Measurements from ENCODE around the gene PRPF19. TPM values are rescaled to one million over a fixed set of nuclear protein-coding genes. Genes with fewer than 3 reads are reported as not detected.

PRPF19 gene
- total and polyA plus RNA-seq, 2 of the 13 experiments (the other 11 are each of a cell fraction or from before 2014, with no cell fraction given): 27.4 to 91.1 TPM

DNA sequence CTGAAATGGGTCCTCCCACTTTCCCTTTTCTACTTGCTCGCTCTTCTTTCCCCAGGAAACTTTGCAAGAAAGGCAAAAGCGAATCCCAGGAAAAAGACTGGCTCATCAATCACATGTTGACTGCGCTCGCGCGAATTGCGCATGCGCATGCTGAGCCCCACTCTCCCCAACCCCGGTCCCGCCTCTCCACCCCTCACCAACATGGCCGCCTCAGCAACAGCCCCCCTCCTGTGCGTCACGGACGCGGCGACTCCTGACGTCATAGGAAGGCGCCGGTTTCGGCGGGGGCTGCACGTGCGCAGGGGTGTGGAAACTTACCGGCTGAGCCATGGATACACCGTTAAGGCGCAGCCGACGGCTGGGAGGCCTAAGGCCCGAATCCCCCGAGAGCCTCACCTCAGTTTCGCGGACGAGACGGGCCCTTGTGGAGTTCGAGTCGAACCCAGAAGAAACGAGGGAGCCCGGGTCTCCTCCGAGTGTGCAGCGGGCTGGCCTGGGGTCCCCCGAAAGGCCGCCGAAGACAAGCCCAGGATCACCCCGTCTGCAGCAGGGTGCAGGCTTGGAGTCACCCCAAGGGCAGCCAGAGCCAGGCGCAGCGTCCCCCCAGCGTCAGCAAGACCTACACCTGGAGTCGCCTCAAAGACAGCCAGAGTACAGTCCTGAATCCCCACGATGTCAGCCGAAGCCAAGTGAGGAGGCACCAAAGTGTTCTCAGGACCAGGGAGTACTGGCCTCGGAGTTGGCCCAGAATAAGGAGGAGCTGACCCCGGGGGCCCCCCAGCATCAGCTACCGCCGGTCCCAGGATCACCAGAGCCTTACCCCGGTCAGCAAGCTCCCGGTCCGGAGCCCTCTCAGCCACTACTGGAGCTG, 64.4 kb downstream of the PRPF19 start, which contains the start of gene CCDC86 (continued):
- TF ChIP-seq, protein P1, sequence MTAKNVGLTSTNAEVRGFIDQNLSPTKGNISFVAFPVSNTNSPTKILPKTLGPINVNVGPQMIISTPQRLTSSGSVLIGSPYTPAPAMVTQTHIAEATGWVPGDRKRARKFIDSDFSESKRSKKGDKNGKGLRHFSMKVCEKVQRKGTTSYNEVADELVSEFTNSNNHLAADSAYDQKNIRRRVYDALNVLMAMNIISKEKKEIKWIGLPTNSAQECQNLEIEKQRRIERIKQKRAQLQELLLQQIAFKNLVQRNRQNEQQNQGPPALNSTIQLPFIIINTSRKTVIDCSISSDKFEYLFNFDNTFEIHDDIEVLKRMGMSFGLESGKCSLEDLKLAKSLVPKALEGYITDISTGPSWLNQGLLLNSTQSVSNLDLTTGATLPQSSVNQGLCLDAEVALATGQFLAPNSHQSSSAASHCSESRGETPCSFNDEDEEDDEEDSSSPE (CRISPR knock-in tag; IDR thresholded peaks at IDR 0.05): peak; percentile 79
- TF ChIP-seq MBD4 (IDR thresholded peaks at IDR 0.05; ENCODE audit: borderline replicate concordance, low read length) (no peak), FOXA3 (CRISPR knock-in tag; IDR thresholded peaks at IDR 0.05) (peak; percentile 80), SP140L (CRISPR knock-in tag; IDR thresholded peaks at IDR 0.05; ENCODE audit: borderline replicate concordance) (no peak), MTF1 (CRISPR knock-in tag; IDR thresholded peaks at IDR 0.05) (peak; percentile 78; the same call in 1 of the 2 replicates), GPN1 (CRISPR knock-in tag; IDR thresholded peaks at IDR 0.05; ENCODE audit: borderline replicate concordance) (no peak), SIN3A (IDR thresholded peaks at IDR 0.05; ENCODE audit: borderline replicate concordance, low read depth, low read length) (peak; percentile 98), HES4 (CRISPR knock-in tag; IDR thresholded peaks at IDR 0.05; ENCODE audit: borderline replicate concordance) (peak; percentile 78; the same call in 1 of the 2 replicates), ETV6 (CRISPR knock-in tag; conservative IDR thresholded peaks at IDR 0.05) (peak; percentile 83; the same call in 1 of the 2 replicates), ZNF30 (CRISPR knock-in tag; IDR thresholded peaks at IDR 0.05) (no peak), ZNF441 (CRISPR knock-in tag; IDR thresholded peaks at IDR 0.05; ENCODE audit: borderline replicate concordance) (peak; percentile 70), ZNF10 (CRISPR knock-in tag; IDR thresholded peaks at IDR 0.05; ENCODE audit: borderline replicate concordance, low read depth) (no peak), MTA1 (CRISPR knock-in tag; IDR thresholded peaks at IDR 0.05; ENCODE audit: borderline replicate concordance) (peak; percentile 78; the same call in 1 of the 2 replicates), ZNF607 (CRISPR knock-in tag; IDR thresholded peaks at IDR 0.05; ENCODE audit: borderline replicate concordance) (peak; percentile 86)
- TF ChIP-seq, protein P2, sequence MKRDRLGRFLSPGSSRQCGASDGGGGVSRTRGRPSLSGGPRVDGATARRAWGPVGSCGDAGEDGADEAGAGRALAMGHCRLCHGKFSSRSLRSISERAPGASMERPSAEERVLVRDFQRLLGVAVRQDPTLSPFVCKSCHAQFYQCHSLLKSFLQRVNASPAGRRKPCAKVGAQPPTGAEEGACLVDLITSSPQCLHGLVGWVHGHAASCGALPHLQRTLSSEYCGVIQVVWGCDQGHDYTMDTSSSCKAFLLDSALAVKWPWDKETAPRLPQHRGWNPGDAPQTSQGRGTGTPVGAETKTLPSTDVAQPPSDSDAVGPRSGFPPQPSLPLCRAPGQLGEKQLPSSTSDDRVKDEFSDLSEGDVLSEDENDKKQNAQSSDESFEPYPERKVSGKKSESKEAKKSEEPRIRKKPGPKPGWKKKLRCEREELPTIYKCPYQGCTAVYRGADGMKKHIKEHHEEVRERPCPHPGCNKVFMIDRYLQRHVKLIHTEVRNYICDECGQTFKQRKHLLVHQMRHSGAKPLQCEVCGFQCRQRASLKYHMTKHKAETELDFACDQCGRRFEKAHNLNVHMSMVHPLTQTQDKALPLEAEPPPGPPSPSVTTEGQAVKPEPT (CRISPR knock-in tag; IDR thresholded peaks at IDR 0.05; ENCODE audit: low read depth): no peak
- TF ChIP-seq, protein P3, sequence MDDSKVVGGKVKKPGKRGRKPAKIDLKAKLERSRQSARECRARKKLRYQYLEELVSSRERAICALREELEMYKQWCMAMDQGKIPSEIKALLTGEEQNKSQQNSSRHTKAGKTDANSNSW (CRISPR knock-in tag; IDR thresholded peaks at IDR 0.05; ENCODE audit: borderline replicate concordance): 0 out of 2 replicates have a peak, but pooled peaks have one; percentile 62
- TF ChIP-seq, protein P4, sequence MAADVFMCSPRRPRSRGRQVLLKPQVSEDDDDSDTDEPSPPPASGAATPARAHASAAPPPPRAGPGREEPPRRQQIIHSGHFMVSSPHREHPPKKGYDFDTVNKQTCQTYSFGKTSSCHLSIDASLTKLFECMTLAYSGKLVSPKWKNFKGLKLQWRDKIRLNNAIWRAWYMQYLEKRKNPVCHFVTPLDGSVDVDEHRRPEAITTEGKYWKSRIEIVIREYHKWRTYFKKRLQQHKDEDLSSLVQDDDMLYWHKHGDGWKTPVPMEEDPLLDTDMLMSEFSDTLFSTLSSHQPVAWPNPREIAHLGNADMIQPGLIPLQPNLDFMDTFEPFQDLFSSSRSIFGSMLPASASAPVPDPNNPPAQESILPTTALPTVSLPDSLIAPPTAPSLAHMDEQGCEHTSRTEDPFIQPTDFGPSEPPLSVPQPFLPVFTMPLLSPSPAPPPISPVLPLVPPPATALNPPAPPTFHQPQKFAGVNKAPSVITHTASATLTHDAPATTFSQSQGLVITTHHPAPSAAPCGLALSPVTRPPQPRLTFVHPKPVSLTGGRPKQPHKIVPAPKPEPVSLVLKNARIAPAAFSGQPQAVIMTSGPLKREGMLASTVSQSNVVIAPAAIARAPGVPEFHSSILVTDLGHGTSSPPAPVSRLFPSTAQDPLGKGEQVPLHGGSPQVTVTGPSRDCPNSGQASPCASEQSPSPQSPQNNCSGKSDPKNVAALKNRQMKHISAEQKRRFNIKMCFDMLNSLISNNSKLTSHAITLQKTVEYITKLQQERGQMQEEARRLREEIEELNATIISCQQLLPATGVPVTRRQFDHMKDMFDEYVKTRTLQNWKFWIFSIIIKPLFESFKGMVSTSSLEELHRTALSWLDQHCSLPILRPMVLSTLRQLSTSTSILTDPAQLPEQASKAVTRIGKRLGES (CRISPR knock-in tag; IDR thresholded peaks at IDR 0.05; ENCODE audit: borderline replicate concordance): peak; percentile 26; the same call in 1 of the 2 replicates
- TF ChIP-seq, protein P5, sequence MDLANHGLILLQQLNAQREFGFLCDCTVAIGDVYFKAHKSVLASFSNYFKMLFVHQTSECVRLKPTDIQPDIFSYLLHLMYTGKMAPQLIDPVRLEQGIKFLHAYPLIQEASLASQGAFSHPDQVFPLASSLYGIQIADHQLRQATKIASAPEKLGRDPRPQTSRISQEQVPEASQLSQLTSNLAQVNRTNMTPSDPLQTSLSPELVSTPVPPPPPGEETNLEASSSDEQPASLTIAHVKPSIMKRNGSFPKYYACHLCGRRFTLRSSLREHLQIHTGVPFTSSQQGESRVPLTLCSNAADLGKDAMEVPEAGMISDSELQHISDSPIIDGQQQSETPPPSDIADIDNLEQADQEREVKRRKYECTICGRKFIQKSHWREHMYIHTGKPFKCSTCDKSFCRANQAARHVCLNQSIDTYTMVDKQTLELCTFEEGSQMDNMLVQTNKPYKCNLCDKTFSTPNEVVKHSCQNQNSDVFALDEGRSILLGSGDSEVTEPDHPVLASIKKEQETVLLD (CRISPR knock-in tag; IDR thresholded peaks at IDR 0.05; ENCODE audit: low read depth): peak; percentile 53
- TF ChIP-seq, protein P6, sequence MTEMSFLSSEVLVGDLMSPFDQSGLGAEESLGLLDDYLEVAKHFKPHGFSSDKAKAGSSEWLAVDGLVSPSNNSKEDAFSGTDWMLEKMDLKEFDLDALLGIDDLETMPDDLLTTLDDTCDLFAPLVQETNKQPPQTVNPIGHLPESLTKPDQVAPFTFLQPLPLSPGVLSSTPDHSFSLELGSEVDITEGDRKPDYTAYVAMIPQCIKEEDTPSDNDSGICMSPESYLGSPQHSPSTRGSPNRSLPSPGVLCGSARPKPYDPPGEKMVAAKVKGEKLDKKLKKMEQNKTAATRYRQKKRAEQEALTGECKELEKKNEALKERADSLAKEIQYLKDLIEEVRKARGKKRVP (CRISPR knock-in tag; IDR thresholded peaks at IDR 0.05): peak in 1 of 2 experiments; percentile 71; a peak in 2 of 4 replicates

Measured in HepG2 (cell line).